Stimulated activated CD8-positive, alpha-beta memory T cell treated with anti-CD3 and anti-CD28 coated beads, Interleukin-15, amount 100 ng/mL, for 4 hours (primary cell): ENCODE results near the gene KCNK4.

Experiments
- DNase-seq, 2 donors: peaks; one replicate each; pipeline ENCODE4 v3.0.0-alpha.2; 2020; ENCODE audit warnings: low read depth in 2 of 2

Gene KCNK4

DNA sequence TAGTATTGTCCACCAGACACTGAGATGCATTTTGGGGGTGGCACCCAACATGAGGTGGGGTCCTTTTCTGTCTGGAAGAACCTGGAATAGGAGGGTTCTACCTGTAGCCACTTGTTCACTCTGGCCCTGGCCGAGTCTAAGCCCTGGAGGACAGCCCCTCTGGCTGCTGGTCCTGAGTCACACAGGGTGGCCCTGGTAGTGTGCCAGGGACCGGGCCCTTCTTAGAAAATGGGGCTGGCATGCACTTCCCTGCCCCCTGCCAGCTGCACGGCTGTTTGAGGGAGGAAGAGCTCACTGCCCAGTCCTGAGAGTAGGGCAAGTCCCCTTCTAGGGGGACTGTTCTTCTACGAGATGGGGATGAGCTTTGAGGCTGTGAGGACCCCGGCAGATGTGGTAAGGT lies 37.6 kb upstream of the KCNK4 start:
- no peak for DNase-seq

DNA sequence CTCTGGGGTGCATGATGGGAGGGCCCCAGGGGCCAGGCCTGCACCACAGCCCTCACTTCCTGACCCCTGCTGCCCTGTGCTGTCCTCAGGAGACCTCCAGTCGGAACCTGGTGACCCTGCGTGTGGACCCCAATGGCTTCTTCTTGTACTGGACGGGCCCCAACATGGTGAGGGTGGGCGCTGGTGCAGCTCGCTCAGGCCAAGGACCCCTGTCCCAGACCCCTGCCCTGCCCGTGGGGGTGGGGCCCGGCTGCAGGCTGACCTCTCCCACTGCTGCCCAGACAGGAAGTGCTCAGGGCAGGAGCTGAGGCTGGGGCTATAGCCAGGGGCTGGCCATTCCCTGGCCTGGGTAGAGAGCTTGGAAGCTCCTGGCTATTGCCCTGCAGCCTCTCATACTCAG lies 36.8 kb upstream of the KCNK4 start:
- no peak for DNase-seq

DNA sequence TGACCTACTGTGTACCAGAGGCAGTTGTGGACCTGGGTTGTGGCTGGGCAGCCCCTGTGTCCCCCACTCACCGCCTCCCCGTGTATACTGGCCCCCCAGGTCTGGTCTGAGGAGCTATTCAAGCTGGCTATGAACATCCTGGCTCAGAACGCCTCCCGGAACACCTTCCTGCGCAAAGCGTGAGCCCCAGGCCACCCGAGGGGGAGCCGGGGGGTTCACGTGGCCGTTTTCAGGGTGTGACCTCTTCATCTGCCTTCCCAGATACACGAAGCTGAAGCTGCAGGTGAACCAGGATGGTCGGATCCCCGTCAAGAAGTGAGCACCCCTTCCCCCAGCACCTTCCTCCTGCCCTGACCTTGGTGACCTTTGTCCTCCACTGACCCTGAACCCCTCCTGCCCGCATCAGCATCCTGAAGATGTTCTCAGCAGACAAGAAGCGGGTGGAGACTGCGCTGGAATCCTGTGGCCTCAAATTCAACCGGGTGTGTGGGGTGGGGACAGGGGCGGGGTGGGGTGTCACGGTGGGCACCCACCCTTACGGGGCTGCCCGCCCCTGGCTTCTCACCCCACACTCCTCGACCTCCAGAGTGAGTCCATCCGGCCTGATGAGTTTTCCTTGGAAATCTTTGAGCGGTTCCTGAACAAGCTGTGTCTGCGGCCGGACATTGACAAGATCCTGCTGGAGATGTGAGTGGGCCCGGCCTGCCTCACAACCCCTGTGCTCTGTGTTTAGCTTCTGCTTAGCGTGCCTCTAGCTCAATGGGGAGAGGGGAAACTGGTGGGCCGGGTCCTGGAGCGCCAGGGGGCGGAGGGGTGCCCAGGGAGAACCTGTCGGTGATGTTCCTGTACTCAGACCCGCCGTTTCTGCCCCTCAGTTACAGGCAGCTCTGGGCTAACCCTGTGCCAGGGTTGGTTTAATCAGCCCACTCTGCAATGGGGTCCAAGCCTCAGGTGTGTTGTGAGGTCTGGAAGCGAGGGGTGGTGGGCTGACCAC lies 35.7 kb upstream of the KCNK4 start:
- DNase-seq, result no peak

DNA sequence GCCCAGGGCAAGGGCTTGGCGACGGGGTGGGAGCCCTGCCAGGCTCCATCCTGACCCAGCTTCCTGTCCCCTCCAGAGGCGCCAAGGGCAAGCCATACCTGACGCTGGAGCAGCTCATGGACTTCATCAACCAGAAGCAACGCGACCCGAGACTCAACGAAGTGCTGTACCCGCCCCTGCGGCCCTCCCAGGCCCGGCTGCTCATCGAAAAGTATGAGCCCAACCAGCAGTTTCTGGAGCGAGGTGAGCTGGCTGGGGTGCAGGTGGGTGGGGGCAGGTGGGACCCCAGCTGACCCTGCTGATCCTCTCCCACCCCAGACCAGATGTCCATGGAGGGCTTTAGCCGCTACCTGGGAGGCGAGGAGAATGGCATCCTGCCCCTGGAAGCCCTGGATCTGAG lies 34.8 kb upstream of the KCNK4 start:
- no peak for DNase-seq

DNA sequence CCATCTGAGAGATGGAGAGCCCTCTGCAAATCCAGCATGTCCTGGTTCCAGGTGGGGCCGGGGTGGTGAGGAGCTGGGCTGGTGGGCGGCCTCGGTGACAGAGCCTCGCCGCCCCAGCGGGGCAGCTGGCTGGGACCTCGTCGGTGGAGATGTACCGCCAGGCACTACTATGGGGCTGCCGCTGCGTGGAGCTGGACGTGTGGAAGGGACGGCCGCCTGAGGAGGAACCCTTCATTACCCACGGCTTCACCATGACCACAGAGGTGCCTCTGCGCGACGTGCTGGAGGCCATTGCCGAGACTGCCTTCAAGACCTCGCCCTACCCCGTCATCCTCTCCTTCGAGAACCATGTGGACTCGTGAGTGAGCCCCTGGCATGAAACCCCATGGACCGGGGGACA lies 32.7 kb upstream of the KCNK4 start:
- no peak for DNase-seq

DNA sequence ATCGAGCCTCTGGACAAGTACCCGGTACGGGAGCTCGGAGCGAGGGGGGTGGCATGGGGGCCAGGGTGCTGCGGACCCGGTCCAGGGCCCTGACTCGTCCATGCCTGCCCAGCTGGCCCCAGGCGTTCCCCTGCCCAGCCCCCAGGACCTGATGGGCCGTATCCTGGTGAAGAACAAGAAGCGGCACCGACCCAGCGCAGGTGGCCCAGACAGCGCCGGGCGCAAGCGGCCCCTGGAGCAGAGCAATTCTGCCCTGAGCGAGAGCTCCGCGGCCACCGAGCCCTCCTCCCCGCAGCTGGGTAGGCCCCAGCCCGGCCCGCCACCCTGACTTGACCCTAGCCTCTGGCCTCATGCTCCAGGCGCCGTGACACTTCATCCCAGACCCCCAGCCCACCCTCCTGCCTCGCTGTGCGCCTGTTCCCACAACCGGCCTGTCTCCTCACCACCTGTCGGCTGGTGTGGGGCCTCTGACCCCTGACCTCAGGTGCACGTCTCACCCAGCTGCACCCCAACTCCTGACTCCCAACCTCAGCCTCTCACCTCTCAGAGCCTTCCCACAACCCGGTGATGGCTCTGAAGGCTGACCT lies 32.1 kb upstream of the KCNK4 start:
- no peak for DNase-seq

DNA sequence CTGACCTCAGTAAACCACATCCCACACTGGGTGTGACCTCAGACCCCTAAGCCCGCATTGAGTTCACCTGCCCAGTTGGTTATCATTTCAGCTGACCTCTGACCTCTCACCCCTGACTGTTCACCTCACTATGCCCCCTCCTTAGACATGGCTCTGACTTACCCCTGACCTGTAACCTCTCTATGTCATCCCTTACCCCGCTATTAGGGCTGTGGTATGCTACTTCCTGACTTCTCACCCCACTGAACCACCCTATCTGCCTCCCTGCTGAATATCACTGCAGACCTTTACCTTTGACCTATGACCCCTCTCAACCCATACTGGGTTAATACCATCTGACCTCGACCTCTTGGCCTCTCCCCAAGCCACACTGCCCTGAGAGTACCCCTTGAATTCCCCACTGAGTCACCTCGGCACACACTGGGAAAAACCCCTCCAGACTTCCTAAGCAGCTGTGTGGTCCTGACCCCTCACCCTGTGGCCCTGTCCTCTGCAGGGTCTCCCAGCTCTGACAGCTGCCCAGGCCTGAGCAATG lies 31.5 kb upstream of the KCNK4 start:
- DNase-seq, result no peak

DNA sequence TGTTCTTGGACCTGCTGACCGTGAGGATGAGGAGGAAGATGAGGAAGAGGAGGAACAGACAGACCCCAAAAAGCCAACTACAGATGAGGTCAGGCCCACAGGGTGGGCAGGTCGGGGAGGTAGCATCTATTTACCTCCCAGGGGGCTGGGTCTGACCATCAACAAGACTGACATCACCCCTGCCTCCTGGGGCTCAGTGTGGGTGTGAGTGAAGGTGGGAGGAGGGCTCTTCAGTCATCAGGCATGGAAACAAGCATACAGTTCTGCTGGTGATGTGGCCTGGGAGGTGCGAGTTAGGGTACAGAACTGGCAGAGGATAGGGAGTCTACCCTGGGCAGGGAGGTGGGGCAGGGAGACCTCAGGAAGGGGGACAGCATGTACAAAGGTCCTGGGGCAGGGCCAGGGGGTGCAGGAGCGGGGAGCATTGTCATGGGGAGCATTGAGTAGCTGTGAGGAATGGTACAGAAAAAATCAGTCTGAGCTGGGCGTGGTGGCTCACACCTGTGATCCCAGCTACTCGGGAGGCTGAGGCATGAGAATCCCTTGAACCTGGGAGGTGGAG lies 30.9 kb upstream of the KCNK4 start:
- DNase-seq, result no peak

DNA sequence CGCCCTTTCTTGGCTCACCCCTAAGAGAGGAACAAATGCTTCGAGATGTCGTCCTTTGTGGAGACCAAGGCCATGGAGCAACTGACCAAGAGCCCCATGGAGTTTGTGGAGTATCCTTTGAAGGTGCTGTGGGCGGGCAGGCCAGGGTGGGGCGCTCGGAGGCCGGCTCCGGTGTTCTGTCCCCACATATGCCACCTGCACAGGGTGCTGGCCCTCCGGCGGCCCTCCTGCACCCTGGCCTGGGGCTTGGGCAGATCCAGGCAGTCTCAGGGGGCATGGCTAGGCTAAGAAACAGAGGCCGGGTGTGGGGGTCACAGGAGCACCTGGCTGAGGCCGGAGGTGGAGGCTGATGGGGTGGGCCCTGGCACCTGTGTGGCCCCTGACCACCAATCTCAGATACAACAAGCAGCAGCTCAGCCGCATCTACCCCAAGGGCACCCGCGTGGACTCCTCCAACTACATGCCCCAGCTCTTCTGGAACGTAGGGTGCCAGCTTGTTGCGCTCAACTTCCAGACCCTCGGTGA lies 29.5 kb upstream of the KCNK4 start:
- no peak for DNase-seq

DNA sequence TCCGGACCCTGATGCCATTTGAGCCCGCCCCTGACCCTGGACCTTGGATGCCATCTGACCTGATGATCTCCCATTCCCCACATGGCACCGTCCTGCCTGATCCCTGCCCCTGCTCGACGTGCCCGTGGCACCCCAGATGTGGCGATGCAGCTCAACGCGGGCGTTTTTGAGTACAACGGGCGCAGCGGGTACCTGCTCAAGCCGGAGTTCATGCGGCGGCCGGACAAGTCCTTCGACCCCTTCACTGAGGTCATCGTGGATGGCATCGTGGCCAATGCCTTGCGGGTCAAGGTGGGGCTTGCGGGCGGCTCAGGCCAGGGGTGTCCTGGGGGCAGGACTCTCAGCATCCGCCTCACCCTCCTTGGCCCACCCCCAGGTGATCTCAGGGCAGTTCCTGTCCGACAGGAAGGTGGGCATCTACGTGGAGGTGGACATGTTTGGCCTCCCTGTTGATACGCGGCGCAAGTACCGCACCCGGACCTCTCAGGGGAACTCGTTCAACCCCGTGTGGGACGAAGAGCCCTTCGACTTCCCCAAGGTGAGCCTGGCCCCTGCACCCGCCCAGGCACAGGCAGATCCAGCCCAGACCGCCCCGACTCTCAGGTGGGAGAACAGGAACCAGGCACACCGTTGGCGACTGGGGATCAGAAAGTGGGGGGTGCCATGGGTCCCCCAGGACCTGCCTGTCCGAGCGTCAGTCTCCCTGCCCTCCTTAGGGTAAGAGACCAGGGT lies 28.7 kb upstream of the KCNK4 start:
- no peak for DNase-seq

DNA sequence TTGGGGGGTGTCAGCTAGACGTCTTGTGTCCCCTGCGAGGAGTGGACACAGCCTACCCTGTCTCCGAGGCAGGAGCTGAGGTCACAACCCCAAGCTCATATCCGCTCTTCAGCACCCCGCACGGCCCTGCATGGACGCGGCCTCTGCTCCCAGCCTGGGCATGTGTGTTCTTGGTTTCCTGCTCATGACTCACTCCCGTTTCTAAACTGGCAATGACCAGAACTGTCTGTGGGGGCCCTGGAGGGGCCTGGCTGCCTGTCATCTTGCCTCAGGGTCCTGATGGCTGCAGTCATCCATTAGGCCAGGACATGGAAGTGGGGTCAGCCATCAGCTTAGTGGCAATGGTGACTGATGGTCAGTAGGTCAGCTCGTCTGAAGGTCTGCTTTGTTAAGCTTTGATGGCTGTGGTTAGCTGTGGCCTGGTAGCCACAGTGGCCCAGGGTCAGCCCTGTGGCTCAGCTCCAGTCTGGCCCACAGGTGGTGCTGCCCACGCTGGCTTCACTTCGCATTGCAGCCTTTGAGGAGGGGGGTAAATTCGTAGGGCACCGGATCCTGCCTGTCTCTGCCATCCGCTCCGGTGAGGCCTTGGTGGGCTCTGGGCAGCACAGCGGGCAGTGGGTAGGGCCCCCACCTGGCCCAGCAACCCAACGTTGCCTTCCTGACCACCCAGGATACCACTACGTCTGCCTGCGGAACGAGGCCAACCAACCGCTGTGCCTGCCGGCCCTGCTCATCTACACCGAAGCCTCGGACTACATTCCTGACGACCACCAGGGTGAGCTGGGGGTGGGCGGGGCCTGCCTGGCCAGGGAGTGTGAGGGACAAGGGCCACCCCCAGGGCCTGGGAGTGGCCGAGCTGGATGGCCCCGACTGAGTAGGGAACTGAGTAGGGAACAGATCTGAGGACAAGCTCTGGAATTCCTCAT lies 27.8 kb upstream of the KCNK4 start:
- DNase-seq, result no peak

DNA sequence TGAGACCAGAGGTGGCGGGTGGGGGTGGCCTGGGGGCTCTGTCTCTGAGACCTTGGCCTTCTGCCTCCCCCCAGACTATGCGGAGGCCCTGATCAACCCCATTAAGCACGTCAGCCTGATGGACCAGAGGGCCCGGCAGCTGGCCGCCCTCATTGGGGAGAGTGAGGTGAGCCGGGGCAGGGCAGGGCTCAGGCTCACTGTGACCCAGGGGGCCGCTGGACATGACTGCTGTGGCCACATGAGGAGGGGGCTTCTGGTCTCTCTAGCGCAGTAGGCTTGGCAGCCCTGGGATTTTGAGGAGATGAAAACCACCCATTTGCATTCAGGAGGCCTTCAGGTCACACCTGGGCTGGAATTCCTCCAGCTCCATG lies 27.2 kb upstream of the KCNK4 start:
- no peak for DNase-seq

DNA sequence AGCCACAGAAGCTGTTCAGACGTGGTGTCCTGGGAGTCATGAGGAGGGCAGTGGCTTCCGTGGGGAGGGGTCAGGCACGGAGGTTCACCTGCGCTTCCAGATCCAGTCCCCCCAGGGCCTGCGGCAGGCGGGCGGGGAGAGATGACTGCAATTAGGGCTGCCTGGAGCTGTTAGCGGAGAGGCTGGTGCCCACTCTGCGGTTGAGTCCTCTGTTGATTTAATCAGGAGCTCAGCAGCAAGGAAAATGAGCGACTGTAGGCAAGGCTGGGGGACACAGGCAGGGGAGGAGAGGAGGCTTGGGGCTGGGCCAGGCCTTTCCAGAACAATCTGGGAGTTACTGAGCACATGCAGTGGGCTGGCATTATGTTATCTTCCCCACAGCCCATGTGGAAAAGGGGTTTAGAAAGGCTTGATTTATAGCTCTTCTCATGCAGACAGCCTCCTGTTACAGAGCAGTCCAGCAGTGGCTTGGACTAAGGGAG lies 26.7 kb upstream of the KCNK4 start:
- no peak for DNase-seq

DNA sequence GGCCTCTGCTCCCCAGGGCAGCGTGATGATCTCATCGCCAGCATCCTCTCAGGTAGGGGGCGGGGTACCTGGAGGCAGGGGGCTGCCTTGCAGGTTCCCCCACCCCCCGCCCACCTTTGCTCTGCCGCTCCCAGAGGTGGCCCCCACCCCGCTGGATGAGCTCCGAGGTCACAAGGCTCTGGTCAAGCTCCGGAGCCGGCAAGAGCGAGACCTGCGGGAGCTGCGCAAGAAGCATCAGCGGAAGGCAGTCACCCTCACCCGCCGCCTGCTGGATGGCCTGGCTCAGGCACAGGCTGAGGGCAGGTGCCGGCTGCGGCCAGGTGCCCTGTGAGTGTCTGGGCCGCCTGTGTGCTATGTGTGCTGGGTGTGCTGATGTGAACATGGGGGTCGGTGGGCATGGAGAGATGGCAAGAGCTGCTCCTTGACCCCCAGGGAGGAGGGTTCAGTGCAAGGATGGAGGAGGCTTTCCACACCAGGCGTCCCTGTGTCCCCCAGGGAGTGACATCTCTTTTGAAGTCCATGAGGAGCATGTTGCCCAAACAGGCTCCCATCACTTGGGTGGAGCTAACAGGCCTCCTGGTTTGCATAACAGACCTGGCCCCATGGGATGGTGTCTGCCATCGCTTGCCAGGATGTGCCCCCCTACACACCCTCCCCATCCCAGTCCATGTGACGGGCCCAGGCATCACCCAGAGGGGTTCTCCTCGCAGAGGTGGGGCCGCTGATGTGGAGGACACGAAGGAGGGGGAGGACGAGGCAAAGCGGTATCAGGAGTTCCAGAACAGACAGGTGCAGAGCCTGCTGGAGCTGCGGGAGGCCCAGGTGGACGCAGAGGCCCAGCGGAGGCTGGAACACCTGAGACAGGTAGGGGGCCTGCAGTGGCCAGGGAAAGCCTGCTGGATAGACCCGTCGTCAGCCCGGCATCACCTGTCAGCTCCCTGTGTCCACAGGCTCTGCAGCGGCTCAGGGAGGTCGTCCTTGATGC lies 25.6 kb upstream of the KCNK4 start:
- DNase-seq, result no peak

DNA sequence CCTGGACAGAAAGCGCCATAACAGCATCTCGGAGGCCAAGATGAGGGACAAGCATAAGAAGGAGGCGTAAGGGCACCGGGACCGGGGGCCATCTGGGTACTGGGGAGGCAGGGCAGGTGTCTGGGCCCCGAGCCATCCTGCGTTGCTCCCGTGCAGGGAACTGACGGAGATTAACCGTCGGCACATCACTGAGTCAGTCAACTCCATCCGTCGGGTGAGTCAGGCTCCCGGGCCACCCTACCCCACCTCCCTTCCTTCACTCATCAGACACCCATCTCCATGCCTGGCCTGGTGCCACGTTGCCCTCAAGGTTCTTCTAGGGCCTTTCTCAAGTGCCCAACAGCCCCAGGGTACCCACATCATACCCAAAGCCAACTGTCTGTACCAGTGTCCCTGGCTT lies 24.8 kb upstream of the KCNK4 start:
- no peak for DNase-seq

DNA sequence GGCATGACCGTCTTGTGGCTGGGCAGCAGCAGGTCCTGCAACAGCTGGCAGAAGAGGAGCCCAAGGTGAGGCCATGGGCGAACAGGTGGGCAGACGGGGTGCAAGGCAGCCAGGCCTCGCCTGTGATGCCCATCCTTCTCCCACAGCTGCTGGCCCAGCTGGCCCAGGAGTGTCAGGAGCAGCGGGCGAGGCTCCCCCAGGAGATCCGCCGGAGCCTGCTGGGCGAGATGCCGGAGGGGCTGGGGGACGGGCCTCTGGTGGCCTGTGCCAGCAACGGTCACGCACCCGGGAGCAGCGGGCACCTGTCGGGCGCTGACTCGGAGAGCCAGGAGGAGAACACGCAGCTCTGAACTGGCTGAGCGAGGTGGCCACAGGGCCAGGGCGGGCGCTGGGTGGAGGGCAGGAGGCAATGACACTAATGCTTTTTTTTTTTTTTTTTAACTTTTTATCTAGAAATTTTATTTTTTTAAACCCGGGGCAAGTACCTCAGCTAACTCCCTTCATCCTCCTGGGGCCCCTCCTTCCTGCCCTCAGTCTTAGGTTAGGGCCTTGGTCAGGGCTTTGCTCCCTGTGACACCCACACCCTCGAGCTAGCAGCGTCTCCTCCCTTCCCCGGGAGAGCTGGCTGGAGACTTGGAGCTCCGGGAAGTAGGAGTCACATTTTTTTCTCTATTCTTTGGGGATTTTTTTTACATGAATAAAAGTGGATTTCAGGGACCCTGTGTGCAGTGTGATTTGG lies 23.7 kb upstream of the KCNK4 start:
- no peak for DNase-seq

DNA sequence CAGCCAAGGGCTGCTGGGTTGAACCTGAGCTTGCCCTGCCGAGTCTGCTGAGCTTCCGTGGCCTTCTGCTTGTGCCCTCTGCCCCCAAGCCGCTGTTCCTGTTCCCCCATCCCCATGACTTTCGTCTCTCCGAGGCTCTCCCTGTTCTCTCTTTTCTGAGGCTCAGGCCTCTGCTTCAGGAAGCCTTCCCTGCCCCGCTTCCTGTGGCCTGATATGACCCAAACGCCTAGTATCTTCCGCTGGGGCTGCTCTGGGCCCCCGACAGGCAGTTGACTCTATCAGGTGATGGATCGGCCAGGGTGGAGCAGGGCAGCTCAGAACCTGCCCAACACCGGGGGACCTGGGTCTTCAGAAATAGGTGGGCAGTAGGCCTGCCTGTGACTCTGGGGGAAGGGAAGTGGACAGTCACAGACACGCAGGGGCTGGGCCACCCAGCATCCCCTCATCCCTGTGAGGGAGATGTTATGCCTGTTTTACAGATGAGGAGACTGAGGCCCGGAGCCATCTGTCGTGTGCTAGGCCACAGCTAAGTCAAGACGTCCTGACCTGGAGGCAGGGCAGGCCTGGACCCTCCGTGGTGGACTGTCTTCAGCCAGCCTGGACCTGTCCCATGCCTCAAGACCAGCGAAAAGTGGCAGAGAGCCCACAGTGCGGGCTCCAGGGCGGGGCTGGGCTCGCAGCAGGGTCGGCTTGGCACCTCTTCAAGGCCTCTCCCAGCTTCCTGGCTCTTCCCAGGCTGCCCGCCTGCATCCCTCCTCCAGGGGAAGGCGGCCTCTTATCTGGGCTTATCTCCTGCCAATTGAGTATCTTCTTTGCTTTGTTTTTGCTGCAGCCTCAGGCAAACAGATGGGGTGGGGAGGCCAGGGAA lies 22.8 kb upstream of the KCNK4 start:
- DNase-seq, result no peak
